AG04449 (cell line): ENCODE results near the gene ANKRD16.

ENCODE experiments used
- CTCF ChIA-PET: fragments of 350-600 bp; formaldehyde crosslinking; extraction: SDS; loops from one replicate; lab custom pipeline; 2021; ENCODE audit warnings: antibody characterized with exemption; lab: Yijun Ruan, JAX
- POLR2A ChIA-PET: fragments of 400-600, 350-600 bp; formaldehyde crosslinking; extraction: SDS; loops from one replicate; lab custom pipeline; 2020; ENCODE audit warnings: antibody characterized with exemption, inconsistent platforms; lab: Yijun Ruan, JAX
- DNase-seq: peaks from one replicate; pipeline ENCODE4 v3.0.0-alpha.2; 2010; ENCODE audit warnings: low read depth, low spot score
- H3K4me3 ChIP-seq: 2 replicates; pipeline ENCODE4 v1.5.1; 2011; ENCODE audit warnings: low read depth, mild to moderate bottlenecking, control low read depth, low read length
- TF ChIP-seq, protein P1 (sequence below): IDR thresholded peaks from one replicate; pipeline ENCODE4 v1.5.1; 2011; ENCODE audit warnings: mild to moderate bottlenecking, moderate library complexity, low read length, control low read depth, inconsistent platforms; ENCODE audit not compliant: insufficient read depth; ENCODE audit errors: missing control alignments

The ANKRD16 gene

DNA sequence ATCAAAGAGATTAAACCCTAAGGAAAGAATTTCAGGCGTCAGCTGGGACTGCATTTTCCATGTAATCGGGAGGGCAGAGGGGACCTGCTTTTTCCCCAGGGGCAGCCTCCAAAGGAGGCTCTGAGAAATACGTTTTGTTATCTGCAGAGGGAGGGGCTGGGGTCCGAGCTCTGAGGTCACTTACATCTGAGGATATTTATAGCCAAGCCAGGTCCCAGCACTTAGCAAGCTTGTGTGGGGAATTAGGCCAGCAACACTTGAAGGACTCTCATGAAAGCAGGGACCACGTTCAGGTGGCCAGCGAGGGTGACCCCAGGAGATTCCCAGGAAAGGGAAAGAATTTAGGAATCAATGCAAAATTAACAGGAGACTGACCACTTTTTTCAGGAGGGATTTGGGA, 55.9 kb downstream of the ANKRD16 start:
- TF ChIP-seq, protein P1, sequence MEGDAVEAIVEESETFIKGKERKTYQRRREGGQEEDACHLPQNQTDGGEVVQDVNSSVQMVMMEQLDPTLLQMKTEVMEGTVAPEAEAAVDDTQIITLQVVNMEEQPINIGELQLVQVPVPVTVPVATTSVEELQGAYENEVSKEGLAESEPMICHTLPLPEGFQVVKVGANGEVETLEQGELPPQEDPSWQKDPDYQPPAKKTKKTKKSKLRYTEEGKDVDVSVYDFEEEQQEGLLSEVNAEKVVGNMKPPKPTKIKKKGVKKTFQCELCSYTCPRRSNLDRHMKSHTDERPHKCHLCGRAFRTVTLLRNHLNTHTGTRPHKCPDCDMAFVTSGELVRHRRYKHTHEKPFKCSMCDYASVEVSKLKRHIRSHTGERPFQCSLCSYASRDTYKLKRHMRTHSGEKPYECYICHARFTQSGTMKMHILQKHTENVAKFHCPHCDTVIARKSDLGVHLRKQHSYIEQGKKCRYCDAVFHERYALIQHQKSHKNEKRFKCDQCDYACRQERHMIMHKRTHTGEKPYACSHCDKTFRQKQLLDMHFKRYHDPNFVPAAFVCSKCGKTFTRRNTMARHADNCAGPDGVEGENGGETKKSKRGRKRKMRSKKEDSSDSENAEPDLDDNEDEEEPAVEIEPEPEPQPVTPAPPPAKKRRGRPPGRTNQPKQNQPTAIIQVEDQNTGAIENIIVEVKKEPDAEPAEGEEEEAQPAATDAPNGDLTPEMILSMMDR: no peak
- CTCF ChIA-PET: no interaction called here
- POLR2A ChIA-PET: no interaction called here
- no peak for DNase-seq
- H3K4me3 ChIP-seq: no peak overlapping the region

DNA sequence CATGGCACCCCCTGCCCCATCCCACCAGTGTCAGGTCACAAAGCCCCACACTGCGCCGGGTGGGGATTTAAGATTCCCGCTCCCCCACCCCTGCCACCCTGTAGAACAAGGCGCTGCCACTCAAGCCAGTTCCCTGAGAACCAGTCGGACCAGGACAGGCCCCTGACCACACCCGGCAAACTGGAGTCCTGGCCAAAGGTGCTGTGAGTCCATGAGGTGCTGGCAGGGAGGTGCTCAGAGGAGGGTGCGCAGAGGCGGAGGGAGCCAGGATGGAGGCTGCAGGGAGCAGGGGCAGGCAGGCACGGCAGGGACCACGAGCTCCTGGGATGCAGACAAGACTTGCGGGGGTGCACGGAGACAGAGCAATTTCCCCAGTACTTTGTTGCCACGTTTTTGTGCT, 56.7 kb downstream of the ANKRD16 start:
- CTCF ChIA-PET: no interaction called here
- POLR2A ChIA-PET: no interaction called here
- TF ChIP-seq, protein P1: no peak
- H3K4me3 ChIP-seq: no peak overlapping the region
- no peak for DNase-seq

DNA sequence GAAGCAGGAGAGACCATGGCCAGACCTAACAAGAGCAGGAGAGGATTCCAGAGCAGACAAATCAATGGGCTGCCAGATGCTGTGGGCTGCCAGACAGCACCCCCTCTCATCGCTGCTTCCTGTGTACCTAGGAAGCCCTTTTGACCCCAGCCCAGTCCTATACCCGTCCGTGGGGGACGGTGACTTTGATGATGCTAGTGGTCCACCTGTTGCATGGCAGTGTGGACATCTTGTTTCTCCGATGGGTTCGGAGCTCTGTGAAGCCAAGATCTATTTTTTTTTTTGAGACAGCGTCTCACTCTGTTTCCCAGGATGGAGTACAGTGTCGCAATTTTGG, 58.3 kb downstream of the ANKRD16 start:
- TF ChIP-seq, protein P1: no peak
- ChIA-PET POLR2A (no interaction called here), CTCF (interaction anchor here (1.1 kb wide), 2 partner anchors 9 to 12 kb away, joined by 3 to 4 read pairs; no protein-coding TSS in a partner anchor)
- DNase-seq: no peak
- H3K4me3 ChIP-seq: no peak overlapping the region

DNA sequence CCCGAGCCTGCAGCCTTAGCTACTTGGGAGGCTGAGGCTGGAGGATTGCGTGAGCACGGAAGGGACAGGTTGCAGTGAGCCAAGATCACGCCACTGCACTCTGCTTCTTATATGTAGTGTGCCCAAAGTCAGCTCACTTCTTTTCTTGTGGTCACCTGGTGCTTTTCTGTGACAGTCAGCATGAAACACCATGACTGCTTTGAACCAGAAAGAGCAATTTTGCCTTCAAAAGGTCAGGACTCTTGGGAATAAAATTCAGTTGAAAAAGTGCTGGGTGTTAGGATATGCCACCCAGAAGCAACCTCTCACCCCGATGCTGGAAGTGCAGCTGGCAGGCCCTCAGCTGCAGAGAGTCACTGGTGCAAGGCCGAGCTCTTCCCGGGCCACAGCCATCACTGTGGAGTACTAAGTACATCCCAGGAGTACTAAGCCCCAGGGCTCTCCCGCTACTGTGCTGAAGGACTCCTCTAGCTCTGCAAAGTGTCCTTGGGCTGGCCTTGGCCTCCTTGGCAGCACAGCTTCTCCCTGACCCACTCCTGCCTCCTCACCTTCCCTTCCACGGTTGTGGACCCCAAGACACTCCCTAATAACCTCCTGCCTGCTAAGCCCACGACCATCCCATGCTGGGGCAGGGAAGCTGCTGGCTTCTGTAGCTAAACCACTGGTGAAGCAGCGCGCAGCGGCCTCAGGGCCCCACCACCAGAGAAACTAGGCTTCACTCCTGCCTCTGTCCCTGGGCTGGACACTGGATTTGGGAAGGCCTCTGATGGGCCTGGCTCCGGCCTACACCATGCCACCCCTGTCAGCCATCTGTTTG, 58.9 kb downstream of the ANKRD16 start:
- ChIA-PET POLR2A (no interaction called here), CTCF (interaction anchor here (1.1 kb wide), 2 partner anchors 9 to 11 kb away, joined by 3 to 4 read pairs; no protein-coding TSS in a partner anchor)
- TF ChIP-seq, protein P1: no peak
- DNase-seq: no peak
- no peak overlapping the region for H3K4me3 ChIP-seq

DNA sequence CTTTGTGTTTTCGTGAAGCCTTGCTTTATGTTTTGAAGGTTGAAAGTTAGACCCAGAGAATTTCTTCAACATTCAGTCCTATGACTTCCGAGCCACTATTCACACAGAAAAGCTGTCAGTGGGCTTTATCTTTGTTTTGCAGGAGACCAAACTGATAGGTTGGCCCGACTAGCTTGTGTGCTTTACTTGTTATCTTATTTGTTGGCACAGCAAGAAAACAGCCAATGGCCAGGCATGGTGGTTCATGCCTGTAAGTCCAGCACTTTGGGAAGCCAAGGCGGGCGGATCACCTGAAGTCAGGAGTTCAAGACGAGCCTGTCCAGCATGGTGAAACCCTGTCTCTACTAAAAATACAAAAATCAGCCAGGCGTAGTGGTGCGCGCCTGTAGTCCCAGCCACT, 60.4 kb downstream of the ANKRD16 start:
- TF ChIP-seq, protein P1: no peak
- POLR2A ChIA-PET: no interaction called here
- no peak overlapping the region for H3K4me3 ChIP-seq
- no peak for DNase-seq
- CTCF ChIA-PET: no interaction called here

DNA sequence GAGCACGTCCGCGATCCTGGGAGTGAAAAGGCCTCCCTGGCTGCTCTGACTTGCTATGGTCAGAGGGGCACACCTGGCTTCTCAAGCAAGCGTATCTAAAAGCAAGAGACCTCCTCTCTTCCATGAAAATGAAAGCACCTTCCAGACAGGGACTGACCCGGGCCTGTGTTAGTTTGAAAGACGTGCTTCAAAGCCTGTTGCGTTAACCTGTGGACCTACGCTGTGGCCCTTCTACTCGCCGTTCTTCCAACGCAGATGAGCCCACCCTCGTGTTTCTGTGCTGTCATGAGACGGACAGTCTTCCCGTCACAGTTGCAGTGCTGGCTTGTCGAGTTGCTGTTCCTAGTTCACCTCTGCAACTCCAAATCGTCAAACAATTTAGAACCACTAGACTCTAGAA, 61.0 kb downstream of the ANKRD16 start:
- CTCF ChIA-PET: interaction anchor here (1.0 kb wide), 1 partner anchor 33 kb away, joined by 3 read pairs; no protein-coding TSS in a partner anchor
- POLR2A ChIA-PET: no interaction called here
- TF ChIP-seq, protein P1: no peak
- DNase-seq: no peak
- H3K4me3 ChIP-seq: no peak overlapping the region
